ENCODE data around the gene ZRANB3. TPM values are rescaled to one million over a fixed set of nuclear protein-coding genes. Genes with fewer than 3 reads are reported as not detected.
A peak's percentile ranks its signal among the peaks of the same experiment; 100 is the strongest.

The ZRANB3 gene
- total RNA-seq, 3 donors from 2014 or later (not counting 1 experiment from before 2014, with no cell fraction given), result 5.0 to 7.7 (median 5.3) TPM

GRCh38 chr2:135532581-135532980 is 1.6 kb upstream of the ZRANB3 start:
- whole genome bisulfite sequencing (ENCODE audit: insufficient coverage), result 72% methylated on average over 3 of the region's 3 CpGs
- H3K4me3 Mint-ChIP-seq, result no peak overlapping the region

GRCh38 chr2:135531231-135532197 is 496 bp upstream of the ZRANB3 start, which contains the start of gene R3HDM1:
Gene R3HDM1 (plus strand): TSS chr2:135531484. CDS start chr2:135604846, 73,362 bp downstream.
- H3K27me3 ChIP-seq (ENCODE audit: control insufficient read depth, insufficient read depth, low read length), result no peaks in the 10 kb centered on the region
- peaks cover 10 to 20% of the 10 kb centered on the region in 2 donors for H3K4me1 Mint-ChIP-seq
- peak within 1 kb of the TSS; percentile 79 for H3K4me3 ChIP-seq (ENCODE audit: low read length)
- H3K9me3 ChIP-seq (ENCODE audit: control insufficient read depth, insufficient read depth, low read length), result no peaks in the 10 kb centered on the region
- H3K27ac Mint-ChIP-seq, result no peak within 1 kb of the TSS
- peak; percentile 80 to 93 (median 82) for ATAC-seq
- 0% methylated on average over 73 of the region's 75 CpGs for WGBS (ENCODE audit: insufficient coverage)
- intact Hi-C loops (cut with micrococcal nuclease), result loop anchor here (1.0 to 2.0 kb wide), 2 partner anchors 210 to 345 kb away; partner anchors contain the start of genes MCM6 and UBXN4
- no peaks in the 10 kb centered on the region for H3K36me3 Mint-ChIP-seq
- peaks cover 7% of the 10 kb centered on the region for H3K4me1 ChIP-seq (ENCODE audit: control insufficient read depth, insufficient read depth, low read length)
- H3K27me3 Mint-ChIP-seq (ENCODE audit: low read depth in 2 of 2), result no peaks in the 10 kb centered on the region
- no peak for TF ChIP-seq CTCF (IDR thresholded peaks at IDR 0.05)
- DNase-seq, result peak; percentile 88 to 99
- peak within 1 kb of the TSS; percentile 92 for H3K27ac ChIP-seq (ENCODE audit: low read length)
- no peak within 1 kb of the TSS for H3K4me3 Mint-ChIP-seq
- H3K9me3 Mint-ChIP-seq, result no peaks in the 10 kb centered on the region
- no peaks in the 10 kb centered on the region for H3K36me3 ChIP-seq (ENCODE audit: control insufficient read depth, insufficient read depth, low read length)

More at GRCh38 chr2:135532581-135532980, 1.6 kb upstream of the ZRANB3 start:
- intact Hi-C loops (cut with micrococcal nuclease), result no loop called here
- H3K27ac Mint-ChIP-seq, result no peak overlapping the region
- H3K4me3 ChIP-seq (ENCODE audit: low read length), result no peak overlapping the region
- H3K9me3 ChIP-seq (ENCODE audit: control insufficient read depth, insufficient read depth, low read length), result no peaks in the 10 kb centered on the region
- ATAC-seq (no peak), DNase-seq (no peak)
- H3K4me1 Mint-ChIP-seq, result peaks cover 10 to 20% of the 10 kb centered on the region in 2 donors
- H3K36me3 Mint-ChIP-seq, result no peaks in the 10 kb centered on the region
- no peak overlapping the region for H3K27ac ChIP-seq (ENCODE audit: low read length)
- no peaks in the 10 kb centered on the region for H3K27me3 Mint-ChIP-seq (ENCODE audit: low read depth in 2 of 2)
- TF ChIP-seq CTCF (IDR thresholded peaks at IDR 0.05), result no peak
- H3K36me3 ChIP-seq (ENCODE audit: control insufficient read depth, insufficient read depth, low read length), result no peaks in the 10 kb centered on the region
- no peaks in the 10 kb centered on the region for H3K9me3 Mint-ChIP-seq
- peaks cover 7% of the 10 kb centered on the region for H3K4me1 ChIP-seq (ENCODE audit: control insufficient read depth, insufficient read depth, low read length)
- H3K27me3 ChIP-seq (ENCODE audit: control insufficient read depth, insufficient read depth, low read length), result no peaks in the 10 kb centered on the region

- H3K4me1 ChIP-seq (ENCODE audit: control insufficient read depth, insufficient read depth, low read length), result peaks cover 7% of the 10 kb centered on the region
- DNase-seq (no peak), ATAC-seq (no peak)
- 96% methylated on average over 3 of the region's 3 CpGs for WGBS (ENCODE audit: insufficient coverage)
- no peaks in the 10 kb centered on the region for H3K9me3 ChIP-seq (ENCODE audit: control insufficient read depth, insufficient read depth, low read length)
- no peak for TF ChIP-seq CTCF (IDR thresholded peaks at IDR 0.05)
- intact Hi-C loops (cut with micrococcal nuclease), result no loop called here
- Mint-ChIP-seq H3K9me3 (no peaks in the 10 kb centered on the region), H3K4me1 (peaks cover 10 to 11% of the 10 kb centered on the region in 2 donors), H3K27me3 (ENCODE audit: low read depth in 2 of 2) (no peaks in the 10 kb centered on the region), H3K27ac (peak overlapping the region in 1 of 2 donors; percentile 61), H3K4me3 (peak overlapping the region; percentile 25), H3K36me3 (no peaks in the 10 kb centered on the region)
- no peaks in the 10 kb centered on the region for H3K27me3 ChIP-seq (ENCODE audit: control insufficient read depth, insufficient read depth, low read length)
- H3K36me3 ChIP-seq (ENCODE audit: control insufficient read depth, insufficient read depth, low read length), result no peaks in the 10 kb centered on the region
- no peak overlapping the region for H3K4me3 ChIP-seq (ENCODE audit: low read length)
- H3K27ac ChIP-seq (ENCODE audit: low read length), result no peak overlapping the region
Observed at GRCh38 chr2:135528006-135528405, 3.0 kb downstream of the ZRANB3 start.
